ENCODE results near the gene HMGB2. TPM values are rescaled to one million over a fixed set of nuclear protein-coding genes. Genes with fewer than 3 reads are reported as not detected.

The HMGB2 gene
- total RNA-seq, 1 donor from 2014 or later = 18.3 TPM

GRCh38 chr4:173319696-173320095 is 14.5 kb downstream of the HMGB2 start:
- H3K36me3 Mint-ChIP-seq (ENCODE audit: low read depth, unreplicated experiment) = no peaks in the 10 kb centered on the region
- H3K4me2 ChIP-seq (ENCODE audit: low read length) = no peak overlapping the region

GRCh38 chr4:173318648-173319211 is 15.4 kb downstream of the HMGB2 start:
- H3K4me1 Mint-ChIP-seq (ENCODE audit: low read depth, unreplicated experiment) = peaks cover 4% of the 10 kb centered on the region
- Histone ChIP-seq H3K9ac (ENCODE audit: low read length) (no peak overlapping the region), H3K4me2 (ENCODE audit: low read length) (peak overlapping the region; percentile 31), H3K79me2 (ENCODE audit: insufficient read depth, low read length) (no peaks in the 10 kb centered on the region), H3K27ac (ENCODE audit: low read depth, low read length) (no peak overlapping the region), H4K20me1 (ENCODE audit: insufficient read depth, low read length) (no peaks in the 10 kb centered on the region), H3K36me3 (ENCODE audit: insufficient read depth, low read length) (no peaks in the 10 kb centered on the region), H2AFZ (ENCODE audit: low read depth, low read length) (no peak overlapping the region), H3K27me3 (ENCODE audit: insufficient read depth, low read length) (no peaks in the 10 kb centered on the region), H3K9me3 (ENCODE audit: insufficient read depth, low read depth, low read length) (no peaks in the 10 kb centered on the region), H3K4me3 (ENCODE audit: insufficient read depth, low read depth, low read length) (no peak overlapping the region), H3K4me1 (ENCODE audit: insufficient read depth, low read length) (no peaks in the 10 kb centered on the region)
- H3K36me3 Mint-ChIP-seq (ENCODE audit: low read depth, unreplicated experiment) = no peaks in the 10 kb centered on the region
- H3K4me3 Mint-ChIP-seq (ENCODE audit: unreplicated experiment) = no peak overlapping the region
- H3K27me3 Mint-ChIP-seq (ENCODE audit: low read depth, unreplicated experiment) = no peaks in the 10 kb centered on the region
- no peaks in the 10 kb centered on the region for H3K9me3 Mint-ChIP-seq (ENCODE audit: unreplicated experiment)
- no peak overlapping the region for H3K27ac Mint-ChIP-seq (ENCODE audit: unreplicated experiment)
- TF ChIP-seq CTCF (IDR thresholded peaks at IDR 0.05; ENCODE audit: insufficient read depth, low read depth, low read length) (peak; percentile 10), EZH2 (IDR thresholded peaks at IDR 0.05; ENCODE audit: insufficient read depth, low read length) (no peak)
- FAIRE-seq = peak; percentile 17
- peak; percentile 44 for DNase-seq (ENCODE audit: low read depth)

More at GRCh38 chr4:173319696-173320095, 14.5 kb downstream of the HMGB2 start:
- H3K4me3 Mint-ChIP-seq (ENCODE audit: unreplicated experiment) = no peak overlapping the region
- no peaks in the 10 kb centered on the region for H3K36me3 ChIP-seq (ENCODE audit: insufficient read depth, low read length)
- TF ChIP-seq EZH2 (IDR thresholded peaks at IDR 0.05; ENCODE audit: insufficient read depth, low read length) (no peak), CTCF (IDR thresholded peaks at IDR 0.05; ENCODE audit: insufficient read depth, low read depth, low read length) (no peak)
- no peak for DNase-seq (ENCODE audit: low read depth)
- no peak overlapping the region for H3K27ac ChIP-seq (ENCODE audit: low read depth, low read length)
- no peak overlapping the region for H3K9ac ChIP-seq (ENCODE audit: low read length)
- FAIRE-seq = peak; percentile 52
- no peak overlapping the region for H3K27ac Mint-ChIP-seq (ENCODE audit: unreplicated experiment)
- H4K20me1 ChIP-seq (ENCODE audit: insufficient read depth, low read length) = no peaks in the 10 kb centered on the region
- H3K9me3 Mint-ChIP-seq (ENCODE audit: unreplicated experiment) = no peaks in the 10 kb centered on the region
- H3K79me2 ChIP-seq (ENCODE audit: insufficient read depth, low read length) = no peaks in the 10 kb centered on the region
- H3K4me1 Mint-ChIP-seq (ENCODE audit: low read depth, unreplicated experiment) = peaks cover 4% of the 10 kb centered on the region
- no peaks in the 10 kb centered on the region for H3K9me3 ChIP-seq (ENCODE audit: insufficient read depth, low read depth, low read length)
- no peaks in the 10 kb centered on the region for H3K27me3 ChIP-seq (ENCODE audit: insufficient read depth, low read length)
- no peaks in the 10 kb centered on the region for H3K4me1 ChIP-seq (ENCODE audit: insufficient read depth, low read length)
- H2AFZ ChIP-seq (ENCODE audit: low read depth, low read length) = no peak overlapping the region
- no peaks in the 10 kb centered on the region for H3K27me3 Mint-ChIP-seq (ENCODE audit: low read depth, unreplicated experiment)
- H3K4me3 ChIP-seq (ENCODE audit: insufficient read depth, low read depth, low read length) = no peak overlapping the region

GRCh38 chr4:173318240-173318639 is 15.9 kb downstream of the HMGB2 start:
- H3K4me3 ChIP-seq (ENCODE audit: insufficient read depth, low read depth, low read length) = no peak overlapping the region
- Mint-ChIP-seq H3K4me3 (ENCODE audit: unreplicated experiment) (no peak overlapping the region), H3K27ac (ENCODE audit: unreplicated experiment) (no peak overlapping the region), H3K27me3 (ENCODE audit: low read depth, unreplicated experiment) (no peaks in the 10 kb centered on the region), H3K9me3 (ENCODE audit: unreplicated experiment) (no peaks in the 10 kb centered on the region), H3K36me3 (ENCODE audit: low read depth, unreplicated experiment) (no peaks in the 10 kb centered on the region), H3K4me1 (ENCODE audit: low read depth, unreplicated experiment) (peaks cover 4% of the 10 kb centered on the region)
- no peaks in the 10 kb centered on the region for H3K79me2 ChIP-seq (ENCODE audit: insufficient read depth, low read length)
- H3K4me1 ChIP-seq (ENCODE audit: insufficient read depth, low read length) = no peaks in the 10 kb centered on the region
- H3K9me3 ChIP-seq (ENCODE audit: insufficient read depth, low read depth, low read length) = no peaks in the 10 kb centered on the region
- no peak overlapping the region for H3K27ac ChIP-seq (ENCODE audit: low read depth, low read length)
- FAIRE-seq (no peak), DNase-seq (ENCODE audit: low read depth) (no peak)
- no peaks in the 10 kb centered on the region for H3K27me3 ChIP-seq (ENCODE audit: insufficient read depth, low read length)
- no peak for TF ChIP-seq EZH2 (IDR thresholded peaks at IDR 0.05; ENCODE audit: insufficient read depth, low read length)
- no peak for TF ChIP-seq CTCF (IDR thresholded peaks at IDR 0.05; ENCODE audit: insufficient read depth, low read depth, low read length)
- H3K9ac ChIP-seq (ENCODE audit: low read length) = no peak overlapping the region
- H2AFZ ChIP-seq (ENCODE audit: low read depth, low read length) = no peak overlapping the region
- H3K36me3 ChIP-seq (ENCODE audit: insufficient read depth, low read length) = no peaks in the 10 kb centered on the region
- no peaks in the 10 kb centered on the region for H4K20me1 ChIP-seq (ENCODE audit: insufficient read depth, low read length)
- H3K4me2 ChIP-seq (ENCODE audit: low read length) = peak overlapping the region; percentile 31
